ENCODE data around the gene ALPI.
"Not testable (repeated sequence)": the region's sequence is repeated elsewhere in the genome, so short reads cannot be mapped to it uniquely, and the experiment has no call there.

The ALPI gene

DNA sequence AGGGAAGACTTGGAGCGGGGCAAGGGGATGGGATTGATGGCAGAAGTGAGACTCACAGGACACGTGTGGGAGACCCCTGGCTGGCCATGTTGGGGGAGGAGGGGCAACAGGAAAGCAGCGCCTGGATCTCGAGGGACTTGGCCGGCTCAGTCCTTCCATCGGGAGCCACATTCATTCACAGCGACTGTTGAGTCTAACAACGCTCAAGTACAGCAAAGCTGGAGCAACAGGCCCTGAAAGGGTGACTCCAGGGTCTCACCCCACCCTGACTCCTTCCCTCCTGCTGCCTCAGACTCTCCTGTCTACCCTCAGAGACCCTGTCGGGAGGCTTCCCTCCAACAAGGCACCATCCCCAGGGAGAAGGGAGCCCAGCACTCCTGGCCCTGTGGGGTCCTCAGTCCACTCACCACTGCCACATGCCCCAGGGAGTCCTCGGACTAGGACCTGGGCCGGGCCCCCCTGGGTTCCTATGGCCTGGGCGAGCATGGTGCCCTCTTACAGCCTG, 14.8 kb upstream of the ALPI start:
- H3K4me3 ChIP-seq (ENCODE audit: low read depth, low read length), result no peak overlapping the region
- TF ChIP-seq, protein P1, sequence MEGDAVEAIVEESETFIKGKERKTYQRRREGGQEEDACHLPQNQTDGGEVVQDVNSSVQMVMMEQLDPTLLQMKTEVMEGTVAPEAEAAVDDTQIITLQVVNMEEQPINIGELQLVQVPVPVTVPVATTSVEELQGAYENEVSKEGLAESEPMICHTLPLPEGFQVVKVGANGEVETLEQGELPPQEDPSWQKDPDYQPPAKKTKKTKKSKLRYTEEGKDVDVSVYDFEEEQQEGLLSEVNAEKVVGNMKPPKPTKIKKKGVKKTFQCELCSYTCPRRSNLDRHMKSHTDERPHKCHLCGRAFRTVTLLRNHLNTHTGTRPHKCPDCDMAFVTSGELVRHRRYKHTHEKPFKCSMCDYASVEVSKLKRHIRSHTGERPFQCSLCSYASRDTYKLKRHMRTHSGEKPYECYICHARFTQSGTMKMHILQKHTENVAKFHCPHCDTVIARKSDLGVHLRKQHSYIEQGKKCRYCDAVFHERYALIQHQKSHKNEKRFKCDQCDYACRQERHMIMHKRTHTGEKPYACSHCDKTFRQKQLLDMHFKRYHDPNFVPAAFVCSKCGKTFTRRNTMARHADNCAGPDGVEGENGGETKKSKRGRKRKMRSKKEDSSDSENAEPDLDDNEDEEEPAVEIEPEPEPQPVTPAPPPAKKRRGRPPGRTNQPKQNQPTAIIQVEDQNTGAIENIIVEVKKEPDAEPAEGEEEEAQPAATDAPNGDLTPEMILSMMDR (IDR thresholded peaks at IDR 0.05; ENCODE audit: low read depth, low read length), result no peak
- in situ Hi-C loops (cut with HindIII; ENCODE audit: low sequenced_read_pairs), result no loop called here
- no peak for DNase-seq (ENCODE audit: low read depth, low spot score)

DNA sequence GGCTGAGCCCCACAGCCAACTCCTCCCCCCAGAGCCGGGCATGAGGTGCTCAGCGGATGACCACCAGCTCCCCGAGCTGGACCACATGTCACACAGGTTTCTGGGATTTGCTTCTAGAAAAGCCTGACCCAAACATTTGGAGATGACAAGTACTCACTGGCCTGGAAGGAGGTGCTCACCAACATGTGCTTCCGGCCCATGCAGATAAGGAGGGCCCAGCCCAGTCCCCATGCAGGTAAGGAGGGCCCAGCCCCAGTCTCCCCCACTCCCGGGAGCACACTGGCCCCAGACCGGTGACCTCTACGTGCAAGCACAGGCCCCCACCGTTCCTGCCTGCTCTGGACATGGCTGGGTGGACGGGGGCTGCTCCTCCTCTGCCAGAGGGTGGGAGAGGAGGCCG, 14.0 kb upstream of the ALPI start:
- DNase-seq (ENCODE audit: low read depth, low spot score); H3K4me3 ChIP-seq (ENCODE audit: low read depth, low read length); in situ Hi-C loops (cut with HindIII; ENCODE audit: low sequenced_read_pairs): not testable (repeated sequence)

DNA sequence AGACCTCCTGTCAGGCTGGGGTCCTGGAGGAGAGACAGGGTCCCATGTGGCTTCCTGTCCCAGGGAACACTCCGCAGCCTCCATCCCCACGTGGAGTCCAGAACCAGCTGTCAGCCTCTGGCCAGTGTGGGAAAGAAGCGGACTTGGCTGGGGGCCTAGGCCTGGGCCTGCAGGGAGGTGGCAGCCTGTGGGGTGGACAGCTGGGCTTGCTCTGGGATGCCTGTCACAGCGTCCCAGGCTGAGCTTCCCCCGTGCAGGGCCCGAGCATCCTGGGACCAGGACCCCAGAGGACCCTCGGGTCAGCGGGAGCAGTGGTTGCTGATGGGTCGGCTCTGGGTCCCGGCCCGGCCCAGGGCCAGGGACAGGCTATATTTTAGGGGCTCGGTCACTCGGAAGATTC, 13.5 kb upstream of the ALPI start:
- in situ Hi-C loops (cut with HindIII; ENCODE audit: low sequenced_read_pairs); H3K4me3 ChIP-seq (ENCODE audit: low read depth, low read length); DNase-seq (ENCODE audit: low read depth, low spot score): not testable (repeated sequence)

DNA sequence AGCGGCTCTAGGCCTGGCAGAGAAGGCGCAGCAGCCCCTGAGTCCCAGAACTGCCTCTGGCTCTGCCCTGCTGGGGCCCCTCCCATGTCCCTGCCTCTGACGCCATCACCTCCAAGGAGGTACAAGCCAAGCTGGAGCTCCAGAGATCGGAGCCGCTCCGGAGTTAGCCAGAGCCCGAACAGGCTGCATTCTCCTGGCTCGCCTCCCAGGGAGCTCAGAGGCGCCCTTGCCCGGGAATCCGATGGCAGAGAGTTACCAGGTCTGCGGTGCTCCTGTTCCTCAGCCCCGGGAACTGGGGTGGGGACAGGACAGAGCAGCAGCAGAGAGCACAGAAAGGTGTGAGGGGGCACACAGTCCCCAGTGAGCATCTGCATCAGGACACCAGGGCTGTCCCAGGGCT, 12.9 kb upstream of the ALPI start:
- in situ Hi-C loops (cut with HindIII; ENCODE audit: low sequenced_read_pairs); DNase-seq (ENCODE audit: low read depth, low spot score); H3K4me3 ChIP-seq (ENCODE audit: low read depth, low read length): not testable (repeated sequence)

DNA sequence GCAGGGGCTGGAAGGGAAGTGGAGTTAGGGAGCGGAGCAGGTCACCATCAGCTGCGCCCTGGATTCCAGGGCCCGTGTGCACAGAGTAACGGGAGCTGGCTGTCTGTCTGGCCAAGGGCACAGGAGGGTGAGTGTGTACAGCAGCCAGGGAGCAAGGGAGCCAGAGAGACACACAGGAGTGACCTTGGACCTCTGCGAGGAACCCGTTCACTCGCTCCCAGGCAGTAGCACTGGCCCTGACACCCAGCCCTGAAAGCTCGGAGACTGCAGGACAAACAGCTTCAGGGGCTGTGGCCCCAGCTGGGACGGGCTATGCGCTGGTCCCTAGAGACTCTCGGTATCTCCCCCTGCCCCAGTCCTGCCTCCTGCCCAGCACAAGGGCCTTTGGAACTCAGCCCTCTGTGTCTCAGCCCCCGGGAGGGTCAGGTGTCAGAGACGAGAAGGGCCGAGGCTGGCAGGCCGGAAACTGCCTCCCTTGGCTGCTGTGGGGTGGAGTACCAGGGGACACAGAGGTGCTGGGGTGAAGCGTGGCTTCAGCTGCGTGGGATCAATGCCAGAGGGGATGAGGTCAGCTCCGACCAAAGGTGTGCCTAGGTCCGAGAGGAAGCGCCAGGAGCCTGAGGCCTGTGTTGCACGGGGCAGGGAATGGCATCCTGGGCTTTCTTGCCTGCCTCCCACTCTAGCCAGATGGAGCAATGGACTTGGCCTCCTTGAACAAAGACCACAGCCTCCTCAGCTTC, 12.1 kb upstream of the ALPI start:
- DNase-seq (ENCODE audit: low read depth, low spot score); H3K4me3 ChIP-seq (ENCODE audit: low read depth, low read length); in situ Hi-C loops (cut with HindIII; ENCODE audit: low sequenced_read_pairs): not testable (repeated sequence)

DNA sequence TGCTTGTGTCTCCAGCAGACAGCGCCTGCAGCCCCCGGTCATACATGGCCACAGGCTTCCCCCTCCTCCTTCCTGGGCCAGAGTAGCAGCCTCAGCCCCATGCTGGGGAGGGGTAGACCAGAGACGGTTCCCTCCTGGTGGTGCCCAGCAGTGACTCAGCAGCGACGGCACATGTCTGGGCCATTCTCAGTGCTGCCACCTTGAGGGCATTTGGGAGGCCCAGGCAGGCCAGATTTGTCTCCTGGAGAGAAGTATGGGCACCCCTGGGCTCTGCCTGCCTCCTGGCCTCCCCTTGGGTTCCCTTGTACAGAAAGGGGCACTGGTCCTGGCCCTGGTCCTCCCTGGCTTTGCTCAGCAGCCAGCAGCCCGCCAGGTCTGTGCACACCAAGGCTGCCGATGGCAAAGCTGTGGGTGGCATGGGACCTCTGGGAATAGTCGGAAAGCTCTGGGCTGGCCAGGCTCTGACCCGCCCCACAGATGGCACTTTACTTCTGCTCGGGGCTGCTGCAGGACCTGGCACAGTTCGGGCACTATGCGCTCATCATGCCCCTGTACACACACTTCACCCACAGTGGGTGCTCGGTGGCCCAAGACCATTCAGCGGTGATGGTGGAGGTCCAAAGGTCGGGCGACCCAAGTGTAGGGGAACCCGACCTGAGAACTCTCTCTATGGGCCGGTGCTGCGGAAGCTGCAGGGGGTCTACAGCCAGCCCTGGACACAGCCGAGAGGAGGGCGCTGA, 11.4 kb upstream of the ALPI start:
- in situ Hi-C loops (cut with HindIII; ENCODE audit: low sequenced_read_pairs), result no loop called here
- no peak overlapping the region for H3K4me3 ChIP-seq (ENCODE audit: low read depth, low read length)
- TF ChIP-seq, protein P1 (IDR thresholded peaks at IDR 0.05; ENCODE audit: low read depth, low read length), result peak; percentile 78
- peak; percentile 34 for DNase-seq (ENCODE audit: low read depth, low spot score)

DNA sequence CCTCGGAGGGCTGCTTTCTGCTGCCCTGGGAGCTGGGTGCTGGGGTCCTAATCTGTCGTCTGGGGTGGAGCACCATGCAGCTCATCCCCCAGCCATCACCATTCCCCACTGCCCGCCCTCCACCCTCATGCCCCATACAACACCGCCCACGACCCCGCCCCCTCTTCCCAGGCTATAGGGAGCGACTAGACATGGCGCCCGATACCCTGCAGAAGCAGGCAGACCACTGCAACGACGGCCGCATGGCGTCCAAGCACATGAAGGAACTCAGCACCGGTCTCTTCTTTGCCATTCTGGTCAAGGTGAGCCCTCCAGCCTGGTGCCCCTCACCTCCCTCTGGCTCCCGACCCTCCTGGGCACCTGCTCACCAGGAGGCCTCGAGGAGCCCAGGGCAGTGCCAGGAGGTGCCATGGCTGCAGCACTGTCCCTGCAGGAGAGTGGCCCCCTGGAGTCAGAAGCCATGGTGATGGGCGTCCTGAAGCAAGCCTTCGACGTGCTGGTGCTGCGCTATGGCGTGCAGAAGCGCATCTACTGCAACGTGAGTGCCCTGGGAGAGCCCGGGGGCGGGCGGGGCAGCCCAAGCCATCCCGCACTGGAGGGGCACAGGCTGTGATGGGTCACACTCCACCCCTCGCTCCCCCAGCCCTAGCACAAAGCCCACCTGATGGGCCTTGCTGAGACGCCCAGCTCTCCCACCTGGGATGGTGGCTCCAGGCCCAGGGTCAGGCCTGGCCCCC, 10.6 kb upstream of the ALPI start:
- in situ Hi-C loops (cut with HindIII; ENCODE audit: low sequenced_read_pairs); DNase-seq (ENCODE audit: low read depth, low spot score); H3K4me3 ChIP-seq (ENCODE audit: low read depth, low read length): not testable (repeated sequence)

DNA sequence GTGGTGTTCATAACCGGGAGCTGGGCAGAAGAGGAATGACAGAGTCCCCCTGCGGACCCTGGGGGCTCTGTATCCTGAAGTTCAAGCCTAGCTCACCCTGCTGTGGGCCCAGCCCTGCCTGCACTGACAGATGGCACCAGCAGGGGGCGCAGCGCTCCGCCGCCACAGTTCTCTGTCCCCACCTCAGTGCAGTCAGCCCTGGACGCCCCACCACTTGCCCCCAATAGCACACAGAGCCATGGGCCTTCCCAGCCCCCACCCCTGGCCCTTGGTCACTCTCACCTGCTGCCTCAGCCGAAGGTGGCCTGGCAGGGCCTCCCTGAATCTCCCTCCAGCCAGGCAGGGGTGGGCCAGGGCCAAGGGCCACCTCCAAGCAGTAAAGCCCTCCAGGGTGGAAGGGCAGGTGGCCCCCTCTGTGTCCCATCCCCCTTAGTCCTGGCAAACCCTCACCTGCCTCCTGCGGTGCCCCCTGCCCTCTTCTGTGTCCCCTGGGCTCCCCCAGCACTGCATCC, 9.6 kb upstream of the ALPI start:
- H3K4me3 ChIP-seq (ENCODE audit: low read depth, low read length); DNase-seq (ENCODE audit: low read depth, low spot score); in situ Hi-C loops (cut with HindIII; ENCODE audit: low sequenced_read_pairs): not testable (repeated sequence)
- TF ChIP-seq, protein P1 (IDR thresholded peaks at IDR 0.05; ENCODE audit: low read depth, low read length), result peak; percentile 29
